Measurements from ENCODE around the gene C1orf35. TPM values are rescaled to one million over a fixed set of nuclear protein-coding genes. Genes with fewer than 3 reads are reported as not detected.

C1orf35 gene
- total and polyA plus RNA-seq, 2 donors (not counting 1 experiment from before 2014, with no cell fraction given) = 4.8 to 7.6 TPM

DNA sequence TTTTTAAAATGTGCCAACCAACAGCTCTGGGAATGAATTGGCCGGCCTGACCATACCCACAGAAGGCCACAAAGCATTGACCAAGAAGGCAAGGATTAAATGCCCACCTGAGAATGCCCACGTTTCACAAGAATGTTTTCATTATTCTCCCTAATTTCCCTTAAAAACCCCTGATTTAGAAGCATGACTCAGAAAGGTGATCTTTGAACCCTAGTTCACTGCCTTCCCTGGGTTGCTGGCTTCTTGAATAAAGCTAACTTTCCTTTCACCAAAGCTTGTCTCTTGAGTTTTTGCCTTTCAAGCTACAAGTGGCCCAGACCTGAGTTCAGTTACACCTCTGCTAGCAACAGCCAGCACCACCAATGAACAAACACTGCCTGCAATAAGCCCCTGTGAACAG lies 20.4 kb upstream of the C1orf35 start:
- H3K79me2 ChIP-seq (ENCODE audit: control insufficient read depth, insufficient read depth, low read length) = no peaks in the 10 kb centered on the region
- H3K4me2 ChIP-seq (ENCODE audit: extremely low read depth, insufficient read depth, low read length) = no peak overlapping the region
- no peaks in the 10 kb centered on the region for H4K20me1 ChIP-seq (ENCODE audit: control insufficient read depth, extremely low read depth, insufficient read depth, low read length)
- no peak overlapping the region for H3K9ac ChIP-seq (ENCODE audit: insufficient read depth, low read length)
- H3K9me3 ChIP-seq (ENCODE audit: control insufficient read depth, insufficient read depth, low read depth, low read length) = no peaks in the 10 kb centered on the region
- peaks cover 3% of the 10 kb centered on the region for H3K27me3 ChIP-seq (ENCODE audit: control insufficient read depth, insufficient read depth, low read length)
- DNase-seq (ENCODE audit: low read depth in 2 of 2) = no peak
- no peak overlapping the region for H3K4me3 ChIP-seq (replicated peaks in 1 of 4; ENCODE audit: control extremely low read depth in 1 of 4, insufficient read depth in 1 of 4, low read depth in 3 of 4, low read length in 4 of 4)
- no peak overlapping the region for H2AFZ ChIP-seq (ENCODE audit: low read length)
- H3K36me3 ChIP-seq (ENCODE audit: control insufficient read depth, insufficient read depth, low read length) = no peaks in the 10 kb centered on the region
- H3K4me1 ChIP-seq (ENCODE audit: control insufficient read depth, extremely low read depth, insufficient read depth, low read length) = no peaks in the 10 kb centered on the region
- no peak for TF ChIP-seq EZH2 (IDR thresholded peaks at IDR 0.05; ENCODE audit: low read length, missing control alignments)
- TF ChIP-seq, protein P1, sequence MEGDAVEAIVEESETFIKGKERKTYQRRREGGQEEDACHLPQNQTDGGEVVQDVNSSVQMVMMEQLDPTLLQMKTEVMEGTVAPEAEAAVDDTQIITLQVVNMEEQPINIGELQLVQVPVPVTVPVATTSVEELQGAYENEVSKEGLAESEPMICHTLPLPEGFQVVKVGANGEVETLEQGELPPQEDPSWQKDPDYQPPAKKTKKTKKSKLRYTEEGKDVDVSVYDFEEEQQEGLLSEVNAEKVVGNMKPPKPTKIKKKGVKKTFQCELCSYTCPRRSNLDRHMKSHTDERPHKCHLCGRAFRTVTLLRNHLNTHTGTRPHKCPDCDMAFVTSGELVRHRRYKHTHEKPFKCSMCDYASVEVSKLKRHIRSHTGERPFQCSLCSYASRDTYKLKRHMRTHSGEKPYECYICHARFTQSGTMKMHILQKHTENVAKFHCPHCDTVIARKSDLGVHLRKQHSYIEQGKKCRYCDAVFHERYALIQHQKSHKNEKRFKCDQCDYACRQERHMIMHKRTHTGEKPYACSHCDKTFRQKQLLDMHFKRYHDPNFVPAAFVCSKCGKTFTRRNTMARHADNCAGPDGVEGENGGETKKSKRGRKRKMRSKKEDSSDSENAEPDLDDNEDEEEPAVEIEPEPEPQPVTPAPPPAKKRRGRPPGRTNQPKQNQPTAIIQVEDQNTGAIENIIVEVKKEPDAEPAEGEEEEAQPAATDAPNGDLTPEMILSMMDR (conservative IDR thresholded peaks at IDR 0.05 in 1 of 2, IDR thresholded peaks at IDR 0.05 in 1 of 2; ENCODE audit: low read depth in 1 of 2, low read length in 2 of 2) = no peak
- H3K27ac ChIP-seq (ENCODE audit: insufficient read depth, low read length) = no peak overlapping the region

DNA sequence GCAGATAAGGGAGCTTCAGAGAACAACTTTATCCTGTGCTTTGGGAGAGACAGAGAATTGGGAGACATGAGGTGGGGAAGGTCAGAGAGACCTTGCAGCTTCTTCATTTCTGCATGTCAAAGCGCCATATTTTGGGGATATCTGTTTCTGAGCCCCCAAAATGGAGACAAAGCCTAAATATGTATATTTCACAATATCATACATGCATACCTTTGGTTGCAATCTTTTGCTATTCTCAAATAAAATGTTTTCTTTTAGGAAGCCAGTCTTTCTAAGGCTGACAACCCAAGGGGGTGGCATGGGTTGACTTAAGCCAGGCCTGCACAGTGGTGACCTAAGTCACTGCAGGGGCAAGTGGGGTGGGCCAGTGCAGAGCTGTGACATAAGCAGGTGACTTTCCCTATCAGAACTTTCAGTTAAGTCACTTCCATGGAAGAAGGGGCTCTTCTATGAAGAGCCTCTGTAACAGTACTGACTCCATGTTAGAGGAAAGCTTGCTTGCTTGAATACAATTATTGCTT lies 19.9 kb upstream of the C1orf35 start:
- Histone ChIP-seq H3K4me1 (ENCODE audit: control insufficient read depth, extremely low read depth, insufficient read depth, low read length) (no peaks in the 10 kb centered on the region), H2AFZ (ENCODE audit: low read length) (no peak overlapping the region), H3K4me2 (ENCODE audit: extremely low read depth, insufficient read depth, low read length) (no peak overlapping the region), H3K36me3 (ENCODE audit: control insufficient read depth, insufficient read depth, low read length) (no peaks in the 10 kb centered on the region), H3K27ac (ENCODE audit: insufficient read depth, low read length) (no peak overlapping the region), H3K9me3 (ENCODE audit: control insufficient read depth, insufficient read depth, low read depth, low read length) (no peaks in the 10 kb centered on the region), H3K79me2 (ENCODE audit: control insufficient read depth, insufficient read depth, low read length) (no peaks in the 10 kb centered on the region), H3K9ac (ENCODE audit: insufficient read depth, low read length) (no peak overlapping the region), H4K20me1 (ENCODE audit: control insufficient read depth, extremely low read depth, insufficient read depth, low read length) (no peaks in the 10 kb centered on the region), H3K27me3 (ENCODE audit: control insufficient read depth, insufficient read depth, low read length) (peaks cover 3% of the 10 kb centered on the region), H3K4me3 (replicated peaks in 1 of 4; ENCODE audit: control extremely low read depth in 1 of 4, insufficient read depth in 1 of 4, low read depth in 3 of 4, low read length in 4 of 4) (no peak overlapping the region)
- TF ChIP-seq, protein P1 (conservative IDR thresholded peaks at IDR 0.05 in 1 of 2, IDR thresholded peaks at IDR 0.05 in 1 of 2; ENCODE audit: low read depth in 1 of 2, low read length in 2 of 2) = no peak
- TF ChIP-seq EZH2 (IDR thresholded peaks at IDR 0.05; ENCODE audit: low read length, missing control alignments) = no peak
- no peak for DNase-seq (ENCODE audit: low read depth in 2 of 2)

DNA sequence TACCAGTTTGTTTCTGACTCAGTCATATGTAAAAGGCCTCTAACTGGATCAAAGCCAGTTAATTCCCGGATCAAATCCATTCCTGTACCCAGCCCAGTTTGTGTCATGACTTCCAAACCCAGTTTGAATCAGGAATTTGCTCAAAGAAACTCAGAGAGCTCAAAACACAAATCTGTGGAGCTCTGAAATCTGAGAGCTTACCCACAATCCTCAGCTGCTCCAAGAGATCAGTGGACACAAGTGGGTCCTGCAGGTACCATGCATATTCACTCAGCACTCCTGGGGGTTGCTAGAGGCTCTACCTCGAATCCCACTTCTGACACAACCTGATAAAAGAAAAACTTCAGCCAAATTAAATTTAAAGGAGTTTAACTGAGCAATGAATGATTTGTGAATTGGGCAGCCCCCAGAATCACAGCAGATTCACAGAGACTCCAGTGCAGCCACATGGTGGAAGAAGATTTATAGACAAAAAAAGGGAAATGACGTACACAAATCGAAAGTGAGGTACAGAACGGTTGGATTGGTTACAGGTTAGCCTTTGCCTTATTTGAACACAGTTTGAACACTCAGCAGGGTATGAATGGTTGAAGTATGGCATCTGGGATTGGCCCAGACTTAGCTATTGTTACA lies 17.8 kb upstream of the C1orf35 start:
- Histone ChIP-seq H4K20me1 (ENCODE audit: control insufficient read depth, extremely low read depth, insufficient read depth, low read length) (no peaks in the 10 kb centered on the region), H3K4me1 (ENCODE audit: control insufficient read depth, extremely low read depth, insufficient read depth, low read length) (no peaks in the 10 kb centered on the region), H2AFZ (ENCODE audit: low read length) (no peak overlapping the region), H3K4me3 (replicated peaks in 1 of 4; ENCODE audit: control extremely low read depth in 1 of 4, insufficient read depth in 1 of 4, low read depth in 3 of 4, low read length in 4 of 4) (no peak overlapping the region), H3K27ac (ENCODE audit: insufficient read depth, low read length) (no peak overlapping the region), H3K9ac (ENCODE audit: insufficient read depth, low read length) (no peak overlapping the region), H3K36me3 (ENCODE audit: control insufficient read depth, insufficient read depth, low read length) (no peaks in the 10 kb centered on the region), H3K27me3 (ENCODE audit: control insufficient read depth, insufficient read depth, low read length) (no peaks in the 10 kb centered on the region), H3K9me3 (ENCODE audit: control insufficient read depth, insufficient read depth, low read depth, low read length) (no peaks in the 10 kb centered on the region), H3K4me2 (ENCODE audit: extremely low read depth, insufficient read depth, low read length) (no peak overlapping the region), H3K79me2 (ENCODE audit: control insufficient read depth, insufficient read depth, low read length) (no peaks in the 10 kb centered on the region)
- TF ChIP-seq EZH2 (IDR thresholded peaks at IDR 0.05; ENCODE audit: low read length, missing control alignments) = no peak
- TF ChIP-seq, protein P1 (conservative IDR thresholded peaks at IDR 0.05 in 1 of 2, IDR thresholded peaks at IDR 0.05 in 1 of 2; ENCODE audit: low read depth in 1 of 2, low read length in 2 of 2) = no peak
- peak in 1 of 2 donors; percentile 13 for DNase-seq (ENCODE audit: low read depth in 2 of 2)
